Panc1 (cell line): ENCODE measurements around the gene ENOX1.

Experiments
- POLR2AphosphoS5 ChIP-seq: IDR thresholded peaks from 2 replicates; pipeline ENCODE4 v1.6.1; 2012; ENCODE audit warnings: mild to moderate bottlenecking, low read depth, low read length, moderate library complexity
- TF ChIP-seq, protein P1 (sequence below): fragments of 450-650 bp; IDR thresholded peaks from 2 replicates; pipeline ENCODE4 v1.5.1; 2017; ENCODE audit warnings: mild to moderate bottlenecking

- TF ChIP-seq, protein P1, sequence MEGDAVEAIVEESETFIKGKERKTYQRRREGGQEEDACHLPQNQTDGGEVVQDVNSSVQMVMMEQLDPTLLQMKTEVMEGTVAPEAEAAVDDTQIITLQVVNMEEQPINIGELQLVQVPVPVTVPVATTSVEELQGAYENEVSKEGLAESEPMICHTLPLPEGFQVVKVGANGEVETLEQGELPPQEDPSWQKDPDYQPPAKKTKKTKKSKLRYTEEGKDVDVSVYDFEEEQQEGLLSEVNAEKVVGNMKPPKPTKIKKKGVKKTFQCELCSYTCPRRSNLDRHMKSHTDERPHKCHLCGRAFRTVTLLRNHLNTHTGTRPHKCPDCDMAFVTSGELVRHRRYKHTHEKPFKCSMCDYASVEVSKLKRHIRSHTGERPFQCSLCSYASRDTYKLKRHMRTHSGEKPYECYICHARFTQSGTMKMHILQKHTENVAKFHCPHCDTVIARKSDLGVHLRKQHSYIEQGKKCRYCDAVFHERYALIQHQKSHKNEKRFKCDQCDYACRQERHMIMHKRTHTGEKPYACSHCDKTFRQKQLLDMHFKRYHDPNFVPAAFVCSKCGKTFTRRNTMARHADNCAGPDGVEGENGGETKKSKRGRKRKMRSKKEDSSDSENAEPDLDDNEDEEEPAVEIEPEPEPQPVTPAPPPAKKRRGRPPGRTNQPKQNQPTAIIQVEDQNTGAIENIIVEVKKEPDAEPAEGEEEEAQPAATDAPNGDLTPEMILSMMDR = no peak
- no peak for TF ChIP-seq POLR2AphosphoS5
These were observed 403.1 kb downstream of the ENOX1 start for GRCh38 chr13:43383498-43384165.
